IPS-NIHi7 (cell line): ENCODE results near the gene EIF4A2.
"Not testable (repeated sequence)": the region's sequence is repeated elsewhere in the genome, so short reads cannot be mapped to it uniquely, and the experiment has no call there.

Source experiments
- DNase-seq: peaks from one replicate; pipeline ENCODE4 v3.0.0; 2012; ENCODE audit warnings: mixed read lengths; ENCODE audit errors: extremely low spot score

EIF4A2 gene

GRCh38 chr3:186818956-186819355, 35.6 kb downstream of the EIF4A2 start:
- DNase-seq, result no peak

- peak; percentile 36 for DNase-seq
These were observed 38.3 kb downstream of the EIF4A2 start for GRCh38 chr3:186821429-186822387.

- DNase-seq, result not testable (repeated sequence)
These were observed 39.0 kb downstream of the EIF4A2 start for GRCh38 chr3:186822388-186822759.

GRCh38 chr3:186823386-186823785, 40.0 kb downstream of the EIF4A2 start:
- DNase-seq, result no peak

- no peak for DNase-seq
These were observed 41.2 kb downstream of the EIF4A2 start for GRCh38 chr3:186824430-186825139.

GRCh38 chr3:186825294-186825821, 42.0 kb downstream of the EIF4A2 start:
- peak; percentile 65 for DNase-seq

- no peak for DNase-seq
These were observed 42.6 kb downstream of the EIF4A2 start for GRCh38 chr3:186825872-186826409.

- DNase-seq, result no peak
These were observed 43.1 kb downstream of the EIF4A2 start for GRCh38 chr3:186826410-186826975.

GRCh38 chr3:186826976-186827857, 43.8 kb downstream of the EIF4A2 start:
- DNase-seq, result peak; percentile 99

GRCh38 chr3:186828340-186828739, 45.0 kb downstream of the EIF4A2 start:
- no peak for DNase-seq

GRCh38 chr3:186831798-186832197, 48.4 kb downstream of the EIF4A2 start:
- no peak for DNase-seq

GRCh38 chr3:186832276-186832675, 48.9 kb downstream of the EIF4A2 start:
- DNase-seq, result no peak
